Dermis blood vessel endothelial cell (primary cell): Measurements from ENCODE around the gene XRRA1. TPM values are rescaled to one million over a fixed set of nuclear protein-coding genes. Genes with fewer than 3 reads are reported as not detected.
A peak's percentile ranks its signal among the peaks of the same experiment; 100 is the strongest.

ENCODE experiments used
- DNase-seq: peaks from one replicate; pipeline ENCODE4 v3.0.0; 2010
- total RNA-seq: library from RNA; depleted of rRNA; stranded (reverse); fragments of >200 nt; gene quantifications from 2 replicates; pipeline ENCODE4 v1.2.3, GENCODE V29; 2014

The XRRA1 gene
- total RNA-seq, 1 donor from 2014 or later, result 16.8 TPM

DNA sequence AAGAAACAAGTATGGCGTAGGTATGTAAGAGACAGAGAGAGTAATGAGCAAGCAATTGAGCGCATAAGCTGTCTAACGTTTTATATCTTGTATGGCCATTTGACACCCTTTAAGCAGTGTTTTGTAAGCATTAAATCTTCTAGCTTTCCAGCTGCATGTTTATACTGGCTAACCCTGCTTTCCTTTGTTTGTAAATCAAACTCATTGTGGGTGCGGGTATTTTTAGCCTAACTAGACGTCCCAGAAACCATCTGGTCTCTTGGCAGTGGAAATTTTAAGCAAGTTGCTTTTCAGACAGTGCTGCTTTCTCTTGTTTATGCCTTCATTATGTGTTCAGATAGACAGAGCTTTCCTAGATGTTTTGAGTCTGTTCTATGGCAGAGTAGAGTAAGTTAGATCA, 126.7 kb downstream of the XRRA1 start:
- peak; percentile 89 for DNase-seq

DNA sequence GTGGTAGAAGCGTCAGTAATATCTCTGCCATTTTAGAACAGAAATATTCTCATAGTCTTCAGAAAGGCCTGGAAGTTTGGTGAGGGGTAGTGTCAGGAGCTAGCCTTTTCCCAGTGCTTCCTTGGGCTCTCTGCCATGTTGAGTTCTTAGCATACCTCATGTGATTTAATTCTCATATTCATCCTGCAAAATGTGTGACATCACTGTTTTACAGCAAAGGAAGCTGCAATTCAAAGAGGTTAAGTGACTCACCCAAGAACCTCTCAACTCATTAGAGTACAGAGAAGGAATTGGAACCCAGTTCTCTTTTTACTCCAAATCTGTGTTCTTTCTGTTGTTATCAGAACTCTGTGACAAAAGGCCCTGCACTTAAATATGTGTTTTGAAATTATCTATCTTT, 128.1 kb downstream of the XRRA1 start:
- DNase-seq, result peak; percentile 94

DNA sequence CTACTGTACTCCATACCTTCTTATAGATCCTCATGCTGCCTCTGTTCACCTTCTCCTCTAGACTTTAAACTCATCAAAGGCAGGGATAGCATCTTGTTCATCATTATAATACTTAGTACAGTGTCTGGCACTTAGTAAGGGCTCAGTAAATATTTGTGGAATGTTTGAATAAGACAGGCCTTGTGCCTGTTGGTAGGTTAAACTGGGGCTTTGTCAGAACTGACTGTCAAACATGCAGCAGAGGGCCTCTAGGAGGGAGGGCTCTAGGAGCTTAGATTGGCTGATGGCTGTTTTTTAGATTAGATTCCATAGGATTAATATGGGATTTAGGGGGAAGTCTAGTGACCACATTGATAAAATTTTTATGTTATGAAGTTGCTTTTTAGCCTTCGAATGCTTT, 129.5 kb downstream of the XRRA1 start:
- DNase-seq, result peak; percentile 28

DNA sequence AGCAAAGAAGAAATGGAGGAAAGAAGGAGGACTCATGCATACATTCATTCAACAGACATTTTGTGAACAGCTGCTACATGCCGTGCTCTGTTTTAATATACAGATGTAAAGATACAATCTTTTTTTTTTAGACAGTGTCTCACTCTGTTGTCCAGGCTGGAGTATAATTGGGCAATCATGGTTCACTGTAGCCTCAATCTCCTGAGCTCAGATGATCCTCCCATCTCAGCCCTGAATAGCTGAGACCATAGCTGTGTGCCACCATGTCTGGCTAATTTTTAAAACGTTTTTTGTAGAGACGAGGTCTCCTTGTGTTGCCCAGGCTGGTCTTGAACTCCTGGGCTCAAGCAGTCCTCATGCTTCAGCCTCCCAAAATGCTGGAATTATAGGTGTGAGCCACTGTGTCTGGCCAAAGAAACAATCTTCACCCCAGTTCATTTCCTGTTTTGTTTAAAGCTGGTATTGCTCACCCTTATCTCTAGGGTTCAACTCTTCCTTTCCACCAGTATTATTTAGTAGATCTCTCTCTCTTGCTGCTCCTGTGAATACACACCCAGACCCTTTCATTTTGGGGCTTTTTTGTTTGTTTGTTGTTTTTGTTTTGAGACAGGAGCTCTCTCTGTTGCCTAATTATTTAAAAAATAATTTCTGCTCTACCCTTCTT, 130.5 kb downstream of the XRRA1 start:
- peak; percentile 46 for DNase-seq

DNA sequence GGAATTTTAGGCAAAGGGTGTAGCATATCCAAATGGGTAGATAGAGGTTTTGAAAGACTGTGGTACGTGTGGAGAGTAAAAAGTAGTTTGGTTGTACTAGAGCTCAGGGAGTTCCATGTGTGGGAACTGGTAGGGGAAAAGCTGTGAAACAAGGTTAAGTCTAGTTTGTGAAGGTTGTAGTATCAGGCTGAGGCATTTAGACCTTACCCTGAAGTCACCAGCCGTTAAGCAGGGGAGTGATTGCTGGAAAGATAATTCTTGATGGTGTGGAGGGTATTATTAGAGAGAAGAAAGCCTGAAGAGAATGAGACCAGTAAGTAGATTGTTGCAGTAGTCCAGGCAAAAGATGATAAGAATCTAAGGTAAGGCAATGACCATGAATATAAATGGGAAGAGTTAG, 132.2 kb downstream of the XRRA1 start:
- no peak for DNase-seq

DNA sequence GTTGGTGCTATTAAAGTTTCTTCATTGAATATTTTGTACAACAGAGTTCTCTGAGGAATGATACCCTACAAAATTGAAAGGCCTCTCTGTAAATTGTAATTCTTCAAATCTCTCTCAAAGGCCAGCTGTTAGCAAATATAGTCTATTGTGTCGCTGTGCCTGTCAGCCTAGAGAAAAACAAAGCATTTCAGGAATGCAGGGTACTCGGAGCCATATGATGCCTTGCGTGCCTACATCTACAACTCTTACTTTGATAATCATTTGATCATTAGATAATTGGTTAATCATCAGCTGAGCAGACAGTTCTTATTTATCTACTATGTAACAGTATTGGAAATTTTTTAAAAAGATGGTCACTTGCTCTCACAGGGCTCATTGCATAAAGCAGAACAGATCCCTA, 132.9 kb downstream of the XRRA1 start:
- DNase-seq, result peak; percentile 67

DNA sequence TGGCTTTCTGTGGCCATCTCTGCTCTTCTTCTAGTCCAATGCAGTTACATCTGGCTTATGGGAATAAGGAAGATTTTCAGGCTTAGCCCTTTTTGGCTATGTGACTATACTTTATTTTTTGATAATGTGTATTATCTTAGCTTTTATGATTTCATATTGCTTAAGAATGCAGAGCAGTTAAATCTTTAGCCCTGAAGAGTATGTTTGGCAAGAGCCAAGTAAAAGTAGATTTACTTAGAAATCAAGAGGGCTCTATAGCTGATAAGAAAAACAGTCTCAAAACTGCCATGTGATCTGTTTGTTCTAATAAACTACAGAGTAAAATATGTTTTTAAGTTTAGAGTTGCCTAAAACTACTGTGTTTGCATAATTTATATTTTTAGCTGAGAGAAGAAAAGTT, 139.1 kb downstream of the XRRA1 start:
- no peak for DNase-seq

DNA sequence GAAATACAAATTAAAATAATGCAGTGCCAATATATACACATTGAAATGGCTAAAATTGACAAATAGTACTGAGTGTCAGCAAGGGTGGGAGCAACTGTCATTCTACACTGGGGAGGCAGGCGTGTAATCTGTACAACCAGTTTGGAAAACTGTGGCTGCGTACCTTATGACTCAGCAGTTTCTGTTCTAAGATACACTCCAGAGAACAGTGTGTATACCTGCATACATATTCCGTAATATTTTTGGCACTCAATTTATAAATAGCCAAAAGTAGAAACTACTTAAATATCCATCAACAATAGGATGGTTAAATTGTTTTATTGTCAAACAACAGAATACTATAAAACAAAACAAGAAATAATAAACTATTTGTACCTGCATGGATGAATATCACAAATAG, 142.6 kb downstream of the XRRA1 start:
- DNase-seq, result no peak

DNA sequence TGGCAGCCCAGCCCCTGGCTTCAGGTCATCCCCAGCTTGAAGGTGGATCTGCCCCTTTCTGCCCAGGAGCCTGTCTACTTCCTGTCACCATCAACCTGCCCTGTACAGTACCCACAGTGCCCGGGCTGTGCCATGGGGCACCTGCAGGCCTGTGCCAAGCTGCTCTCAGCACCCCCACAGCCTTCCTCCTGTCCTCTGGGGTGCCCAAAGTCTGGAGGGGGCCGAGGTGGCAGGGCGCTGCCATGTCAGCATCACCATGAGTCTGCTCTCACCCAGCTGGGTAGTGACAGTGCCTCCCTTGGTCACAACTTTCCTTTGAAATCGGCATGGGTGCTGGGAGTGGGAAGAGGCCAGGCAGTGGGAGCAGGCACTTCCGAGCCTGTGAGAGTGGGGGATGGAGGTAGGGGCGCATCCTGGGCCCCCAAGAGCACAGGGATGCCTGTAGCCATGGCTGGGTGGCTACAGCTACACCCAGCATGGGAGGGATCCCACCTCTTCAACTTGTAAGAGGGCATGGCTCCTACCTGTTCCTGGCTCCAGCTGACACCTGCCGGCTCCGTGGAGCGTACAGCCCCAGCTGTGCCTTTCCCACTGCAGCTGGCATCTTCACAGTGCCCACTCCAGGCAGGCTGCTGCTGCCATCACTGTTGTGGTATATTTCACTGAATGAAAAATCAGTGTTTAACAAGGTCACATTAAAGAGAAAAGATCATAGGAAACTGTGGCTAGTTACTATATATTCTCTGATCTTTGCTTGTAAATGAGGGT, 157.4 kb downstream of the XRRA1 start:
- no peak for DNase-seq

Other genes with a start within 250 kb of the XRRA1 start
- gene CHRDL2, start 217.7 kb downstream of the XRRA1 start, total RNA-seq, result 1.9 TPM in 1 of 2 replicates, not detected in the other
- 27.6 and 36.2 TPM in 2 replicates for gene RNF169, start 200.2 kb downstream of the XRRA1 start, total RNA-seq
- gene SPCS2, start 175 bp upstream of the XRRA1 start, total RNA-seq, result 18.6 and 20.4 TPM in 2 replicates
- 7.0 and 8.3 TPM in 2 replicates for gene NEU3, start 39.8 kb upstream of the XRRA1 start, total RNA-seq
- gene OR2AT4, start 147.8 kb upstream of the XRRA1 start, total RNA-seq, result not detected in 2 replicates
- gene SLCO2B1, start 202.0 kb upstream of the XRRA1 start, total RNA-seq, result 3.7 and 7.8 TPM in 2 replicates